Measurements from ENCODE around the gene RABGAP1L.

RABGAP1L gene

DNA sequence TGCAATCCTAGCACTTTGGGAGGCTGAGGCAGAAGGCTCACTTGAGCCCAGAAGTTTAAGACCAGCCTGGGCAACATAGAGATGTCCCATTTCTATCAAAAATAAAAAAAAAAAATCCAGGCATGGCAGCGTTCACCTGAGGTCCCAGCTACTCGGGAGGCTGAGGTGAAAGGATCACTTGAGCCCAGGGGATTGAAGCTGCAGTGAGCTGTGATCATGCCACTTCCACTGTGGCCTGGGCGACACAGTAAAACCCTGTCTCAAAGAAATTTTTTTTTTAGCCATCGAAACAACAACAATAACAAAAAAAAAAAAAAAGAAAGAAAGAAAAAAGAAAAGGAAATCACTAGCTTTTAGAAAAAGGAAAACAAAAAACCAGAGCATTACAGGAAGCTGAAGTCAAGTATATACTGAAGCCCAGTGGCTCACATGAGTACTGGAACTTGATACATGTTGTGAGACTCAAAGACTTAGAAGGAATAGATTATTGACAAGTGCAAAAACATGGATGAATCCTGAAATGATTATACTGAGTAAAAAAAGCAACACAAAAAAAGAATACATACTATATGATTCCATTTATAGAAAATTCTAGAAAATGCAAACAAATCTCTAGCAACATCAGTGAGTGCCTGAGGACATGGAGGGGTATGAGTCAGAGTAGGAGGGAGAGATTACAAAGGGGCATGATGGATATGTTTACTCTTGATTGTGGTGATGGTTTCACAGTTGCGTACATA lies 6.1 kb upstream of the RABGAP1L start:
- no peaks in the 10 kb centered on the region for H3K27me3 ChIP-seq
- no peaks in the 10 kb centered on the region for H3K36me3 ChIP-seq
- H3K4me3 ChIP-seq, result no peak overlapping the region
- H3K4me2 ChIP-seq, result no peak overlapping the region
- H3K27ac ChIP-seq, result no peak overlapping the region
- H3K9me3 ChIP-seq, result peaks cover 4% of the 10 kb centered on the region
- H3K4me1 ChIP-seq, result peaks cover 14% of the 10 kb centered on the region
- no peak overlapping the region for H3K9ac ChIP-seq
- H4K20me1 ChIP-seq, result no peaks in the 10 kb centered on the region
- TF ChIP-seq Cebpa-rat (IDR thresholded peaks at IDR 0.05), result no peak

DNA sequence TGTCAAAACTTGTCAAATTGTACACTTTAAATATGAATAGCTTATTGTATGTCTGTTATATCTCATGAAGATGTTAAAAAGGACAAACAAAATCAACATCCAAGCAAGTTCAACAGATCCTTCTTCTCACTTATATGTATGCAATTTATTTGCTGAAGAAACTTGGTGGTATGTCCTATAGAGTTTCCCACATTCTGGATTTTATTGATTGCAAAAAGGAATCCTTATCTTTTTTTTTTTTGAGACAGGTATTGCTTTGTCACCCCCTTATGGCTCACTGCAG lies 5.6 kb upstream of the RABGAP1L start:
- H3K27ac ChIP-seq, result no peak overlapping the region
- H3K9me3 ChIP-seq, result peaks cover 4% of the 10 kb centered on the region
- no peak overlapping the region for H3K4me3 ChIP-seq
- H3K4me1 ChIP-seq, result peaks cover 18% of the 10 kb centered on the region
- H4K20me1 ChIP-seq, result no peaks in the 10 kb centered on the region
- H3K9ac ChIP-seq, result no peak overlapping the region
- H3K4me2 ChIP-seq, result no peak overlapping the region
- no peaks in the 10 kb centered on the region for H3K36me3 ChIP-seq
- no peak for TF ChIP-seq Cebpa-rat (IDR thresholded peaks at IDR 0.05)
- H3K27me3 ChIP-seq, result no peaks in the 10 kb centered on the region

DNA sequence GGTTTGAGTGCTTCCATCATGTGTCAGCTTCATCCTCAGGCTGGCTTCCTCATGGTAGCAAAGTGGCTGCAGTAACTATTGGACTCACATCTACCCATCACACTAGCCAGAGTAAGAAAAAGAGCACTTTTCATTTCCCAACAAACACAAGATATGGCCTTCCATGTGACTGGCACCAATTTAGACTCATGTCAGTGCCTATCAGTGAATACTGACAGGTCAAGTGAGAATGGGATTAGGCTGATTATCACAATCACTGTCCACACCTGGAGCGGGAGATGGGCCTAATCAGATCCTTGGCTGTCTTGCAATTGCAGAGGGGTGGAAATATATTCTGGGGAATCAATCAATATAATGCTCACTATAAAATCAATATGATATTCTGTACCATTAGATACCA lies 2.9 kb upstream of the RABGAP1L start:
- H3K4me1 ChIP-seq, result peaks cover 33% of the 10 kb centered on the region
- H3K9me3 ChIP-seq, result no peaks in the 10 kb centered on the region
- no peak overlapping the region for H3K4me3 ChIP-seq
- no peak overlapping the region for H3K27ac ChIP-seq
- TF ChIP-seq Cebpa-rat (IDR thresholded peaks at IDR 0.05), result no peak
- H3K4me2 ChIP-seq, result no peak overlapping the region
- H3K27me3 ChIP-seq, result no peaks in the 10 kb centered on the region
- peaks cover 15% of the 10 kb centered on the region; the same call in 1 of the 2 replicates for H4K20me1 ChIP-seq
- no peak overlapping the region for H3K9ac ChIP-seq
- H3K36me3 ChIP-seq, result no peaks in the 10 kb centered on the region

DNA sequence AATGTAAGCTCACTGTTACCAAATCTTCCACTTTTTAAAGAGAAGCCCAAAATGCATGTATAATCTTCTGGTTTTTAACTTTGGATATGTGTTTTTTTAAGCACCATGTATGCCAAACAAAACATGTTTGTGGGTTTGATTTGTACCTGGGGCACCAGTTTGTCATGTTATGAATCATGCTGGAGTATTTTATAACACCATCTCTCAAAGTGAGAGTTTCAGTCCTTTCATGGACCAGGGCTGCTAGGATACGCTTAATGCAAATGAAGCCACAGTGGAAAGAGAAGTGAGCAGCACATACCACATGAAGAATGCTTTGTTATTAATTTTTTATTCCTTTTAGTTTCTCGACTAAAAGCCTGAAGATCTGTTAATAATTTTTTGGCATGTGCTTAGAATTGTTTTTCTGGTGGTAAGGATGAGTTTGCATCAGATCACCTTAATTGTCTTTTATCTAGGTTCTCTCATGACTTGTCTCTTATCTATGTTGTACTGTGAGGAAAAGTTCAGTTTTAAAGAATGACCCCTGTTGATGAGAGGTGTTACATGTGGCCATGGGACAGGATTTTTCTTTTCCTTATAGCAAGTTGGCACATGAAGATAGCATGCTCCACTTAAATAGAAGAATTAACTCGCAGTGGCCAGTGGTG lies 2.0 kb upstream of the RABGAP1L start:
- Histone ChIP-seq H3K9ac (no peak overlapping the region), H3K4me3 (no peak overlapping the region), H3K27me3 (no peaks in the 10 kb centered on the region), H3K27ac (no peak overlapping the region), H3K4me1 (peaks cover 38% of the 10 kb centered on the region), H4K20me1 (peaks cover 19% of the 10 kb centered on the region; the same call in 1 of the 2 replicates), H3K9me3 (no peaks in the 10 kb centered on the region), H3K36me3 (no peaks in the 10 kb centered on the region), H3K4me2 (no peak overlapping the region)
- no peak for TF ChIP-seq Cebpa-rat (IDR thresholded peaks at IDR 0.05)

DNA sequence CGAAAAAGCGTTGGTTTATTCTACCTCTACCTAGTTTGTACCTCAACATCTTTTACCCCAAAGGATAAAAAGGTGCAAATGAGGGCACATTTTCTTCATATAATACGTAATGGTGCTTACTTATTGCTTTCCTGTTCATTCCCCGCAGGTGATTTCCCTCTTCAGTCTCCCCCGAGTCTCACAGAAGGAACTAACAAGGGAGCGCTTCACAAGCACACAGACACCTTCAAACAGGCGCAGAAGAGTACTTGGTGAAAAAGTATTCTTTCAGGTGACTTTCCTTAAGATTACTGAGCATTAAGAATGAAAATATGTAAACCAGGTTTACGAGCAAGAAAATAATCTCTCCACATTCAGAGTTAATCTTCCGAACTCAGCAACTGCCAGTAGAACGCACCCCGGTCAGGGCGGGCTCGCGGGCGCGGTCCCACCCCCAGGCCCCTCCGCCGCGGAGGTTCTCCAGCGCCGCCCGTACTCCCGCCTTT lies 511 bp upstream of the RABGAP1L start:
- H3K27ac ChIP-seq, result peak overlapping the region; percentile 63
- peak overlapping the region; percentile 80 for H3K9ac ChIP-seq
- peaks cover 27% of the 10 kb centered on the region for H3K4me1 ChIP-seq
- H3K9me3 ChIP-seq, result no peaks in the 10 kb centered on the region
- H3K36me3 ChIP-seq, result no peaks in the 10 kb centered on the region
- H4K20me1 ChIP-seq, result peaks cover 19% of the 10 kb centered on the region; the same call in 1 of the 2 replicates
- peak overlapping the region; percentile 83 for H3K4me2 ChIP-seq
- TF ChIP-seq Cebpa-rat (IDR thresholded peaks at IDR 0.05), result no peak
- peak overlapping the region; percentile 89 for H3K4me3 ChIP-seq
- no peaks in the 10 kb centered on the region for H3K27me3 ChIP-seq

DNA sequence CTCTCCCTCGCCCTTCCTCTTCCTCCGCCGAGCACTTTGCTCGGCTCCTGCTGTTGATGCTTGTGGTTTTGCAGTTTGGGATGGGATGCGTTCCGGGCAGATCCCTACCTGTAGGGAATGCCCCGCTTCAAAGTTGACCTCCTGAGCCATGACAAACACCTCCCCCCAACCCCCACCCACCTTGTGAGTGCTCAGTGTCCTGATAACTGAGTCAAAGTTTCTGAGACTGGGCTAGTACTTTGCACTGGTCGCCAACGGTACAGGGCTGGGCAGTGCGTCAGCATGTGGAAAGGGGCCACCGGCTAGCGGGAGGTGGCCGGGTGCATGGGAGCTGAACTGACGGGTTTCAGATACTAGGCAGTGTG lies 771 bp downstream of the RABGAP1L start:
- H4K20me1 ChIP-seq, result peaks cover 19% of the 10 kb centered on the region; the same call in 1 of the 2 replicates
- peak overlapping the region; percentile 89 for H3K4me3 ChIP-seq
- H3K4me2 ChIP-seq, result peak overlapping the region; percentile 92
- peak overlapping the region; percentile 83 for H3K27ac ChIP-seq
- H3K4me1 ChIP-seq, result peaks cover 29% of the 10 kb centered on the region
- H3K9me3 ChIP-seq, result no peaks in the 10 kb centered on the region
- no peak for TF ChIP-seq Cebpa-rat (IDR thresholded peaks at IDR 0.05)
- peak overlapping the region; percentile 89 for H3K9ac ChIP-seq
- no peaks in the 10 kb centered on the region for H3K36me3 ChIP-seq
- no peaks in the 10 kb centered on the region for H3K27me3 ChIP-seq

DNA sequence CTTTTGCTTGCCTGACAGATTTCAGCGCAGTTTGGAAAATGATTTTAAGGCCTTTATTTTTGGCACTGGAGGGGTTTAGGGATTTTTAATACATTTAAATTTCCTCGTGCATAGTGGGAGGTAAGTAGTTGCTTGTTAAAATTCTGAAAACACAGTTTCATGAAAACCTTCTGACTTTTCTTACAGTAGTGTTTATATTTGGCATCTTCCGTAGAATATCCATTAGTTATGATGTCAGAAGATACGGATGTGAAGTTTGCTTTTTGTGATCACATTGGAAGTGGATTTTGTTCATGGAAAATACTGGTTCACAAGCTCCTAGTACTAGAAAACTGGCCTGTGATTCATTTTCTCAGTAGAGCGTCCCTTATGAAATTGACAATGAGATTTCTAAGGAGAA lies 1.3 kb downstream of the RABGAP1L start:
- Histone ChIP-seq H3K4me1 (peaks cover 34% of the 10 kb centered on the region), H3K36me3 (no peaks in the 10 kb centered on the region), H3K9me3 (no peaks in the 10 kb centered on the region), H3K9ac (peak overlapping the region; percentile 89; the same call in 1 of the 2 replicates), H4K20me1 (peaks cover 19% of the 10 kb centered on the region; the same call in 1 of the 2 replicates), H3K4me3 (peak overlapping the region; percentile 89), H3K27ac (no peak overlapping the region), H3K4me2 (peak overlapping the region; percentile 92), H3K27me3 (no peaks in the 10 kb centered on the region)
- TF ChIP-seq Cebpa-rat (IDR thresholded peaks at IDR 0.05), result no peak

DNA sequence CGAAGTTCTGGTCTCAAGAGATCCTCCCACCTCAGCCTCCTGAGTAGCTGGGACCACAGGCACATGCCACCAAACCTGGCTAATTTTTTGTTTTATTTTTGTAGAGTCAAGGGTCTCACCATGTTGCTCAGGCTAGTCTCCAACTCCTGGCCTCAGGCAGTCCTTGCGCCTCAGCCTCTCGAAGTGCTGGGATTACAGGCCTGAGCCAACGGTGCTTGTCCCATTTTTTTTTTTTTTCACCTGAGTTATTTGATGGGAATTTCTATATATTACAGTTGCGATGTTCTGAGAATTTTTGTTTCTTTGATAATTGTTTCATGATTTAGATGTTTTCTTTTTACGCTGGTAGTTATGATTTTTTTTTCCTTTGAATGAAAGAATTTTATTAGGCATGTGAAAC lies 2.5 kb downstream of the RABGAP1L start:
- H3K9me3 ChIP-seq, result no peaks in the 10 kb centered on the region
- H3K4me1 ChIP-seq, result peaks cover 38% of the 10 kb centered on the region
- H3K9ac ChIP-seq, result no peak overlapping the region
- no peak overlapping the region for H3K27ac ChIP-seq
- H3K4me2 ChIP-seq, result peak overlapping the region; percentile 92
- H3K27me3 ChIP-seq, result no peaks in the 10 kb centered on the region
- no peak for TF ChIP-seq Cebpa-rat (IDR thresholded peaks at IDR 0.05)
- peaks cover 19% of the 10 kb centered on the region; the same call in 1 of the 2 replicates for H4K20me1 ChIP-seq
- no peak overlapping the region for H3K4me3 ChIP-seq
- H3K36me3 ChIP-seq, result no peaks in the 10 kb centered on the region

DNA sequence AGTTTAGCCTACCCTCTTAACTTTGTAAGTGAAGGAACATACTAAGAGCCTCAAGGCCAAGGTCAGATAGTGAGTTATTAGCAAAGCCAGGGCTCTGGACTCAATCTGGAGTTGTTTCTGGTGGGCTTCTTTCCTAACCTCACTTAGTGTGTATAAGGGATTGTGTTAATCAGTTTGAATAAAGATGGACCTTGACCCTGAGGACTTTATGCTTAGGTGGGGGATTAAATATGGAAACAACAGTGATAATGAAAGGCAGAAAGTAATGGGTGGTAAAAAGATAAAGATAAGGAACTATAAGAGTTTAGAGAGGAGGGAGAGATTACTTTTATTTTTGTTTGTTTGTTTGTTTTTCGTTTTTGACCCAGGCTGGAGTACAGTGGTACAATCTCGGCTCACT lies 5.5 kb downstream of the RABGAP1L start:
- H3K4me2 ChIP-seq, result no peak overlapping the region
- no peak for TF ChIP-seq Cebpa-rat (IDR thresholded peaks at IDR 0.05)
- H3K9ac ChIP-seq, result no peak overlapping the region
- H3K27ac ChIP-seq, result no peak overlapping the region
- no peaks in the 10 kb centered on the region for H3K36me3 ChIP-seq
- no peaks in the 10 kb centered on the region for H3K9me3 ChIP-seq
- peaks cover 30% of the 10 kb centered on the region for H3K4me1 ChIP-seq
- no peak overlapping the region for H3K4me3 ChIP-seq
- no peaks in the 10 kb centered on the region for H3K27me3 ChIP-seq
- H4K20me1 ChIP-seq, result peaks cover 19% of the 10 kb centered on the region; the same call in 1 of the 2 replicates

DNA sequence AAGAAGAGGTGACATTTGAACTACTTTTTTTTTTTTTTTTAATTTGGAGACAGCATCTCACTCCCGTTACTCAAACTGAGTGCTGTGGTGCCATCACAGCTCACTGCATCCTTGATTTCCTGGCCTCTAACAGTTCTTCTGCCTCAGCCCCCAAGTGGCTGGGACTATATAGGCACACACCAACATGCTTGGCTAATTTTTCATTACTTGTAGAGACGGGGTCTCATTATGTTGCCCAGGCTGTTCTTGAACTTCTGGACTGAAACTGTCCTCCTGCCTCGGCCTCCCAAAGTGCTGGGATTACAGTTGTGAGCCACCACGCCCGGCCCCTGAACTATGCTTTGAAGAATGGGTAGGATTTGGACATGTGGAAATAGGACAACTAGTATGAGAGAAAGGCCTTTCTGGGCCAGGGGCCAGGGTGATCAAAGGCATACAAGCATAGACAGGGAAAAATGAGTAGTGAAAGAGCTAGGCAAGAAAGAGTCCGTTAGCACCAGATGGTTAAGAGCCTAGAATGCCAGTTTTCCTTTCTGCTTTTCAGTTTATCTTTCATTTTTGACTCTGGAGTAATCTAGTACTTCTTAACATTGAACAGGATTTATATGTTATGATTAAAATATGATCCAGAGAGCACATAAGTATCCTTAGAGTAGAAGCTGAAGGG lies 6.3 kb downstream of the RABGAP1L start:
- H3K4me3 ChIP-seq, result no peak overlapping the region
- no peak overlapping the region for H3K9ac ChIP-seq
- no peak overlapping the region for H3K27ac ChIP-seq
- H3K9me3 ChIP-seq, result no peaks in the 10 kb centered on the region
- no peaks in the 10 kb centered on the region for H3K36me3 ChIP-seq
- no peak overlapping the region for H3K4me2 ChIP-seq
- H3K27me3 ChIP-seq, result no peaks in the 10 kb centered on the region
- no peak for TF ChIP-seq Cebpa-rat (IDR thresholded peaks at IDR 0.05)
- H3K4me1 ChIP-seq, result peaks cover 24% of the 10 kb centered on the region
- H4K20me1 ChIP-seq, result peaks cover 12% of the 10 kb centered on the region; the same call in 1 of the 2 replicates
